K562 treated with DMSO at 1 percent for 12 hours (cell line): ENCODE data around the gene UBE2U. TPM values are rescaled to one million over a fixed set of nuclear protein-coding genes. Genes with fewer than 3 reads are reported as not detected.

Source experiments
- total RNA-seq: library from RNA; unstranded; fragments of 300-600 nt; gene quantifications from 2 replicates; pipeline ENCODE4 v1.2.3, GENCODE V29; 2022; ENCODE audit not compliant: insufficient read depth

Gene UBE2U
- not detected in 2 replicates for total RNA-seq

GRCh38 chr1:64203420-64203819 is at the start of gene UBE2U:
Gene UBE2U (plus strand): TSS chr1:64203623. CDS start chr1:64204051, 428 bp downstream.

